ENCODE measurements around the gene NDE1. TPM values are rescaled to one million over a fixed set of nuclear protein-coding genes. Genes with fewer than 3 reads are reported as not detected.
A peak's percentile ranks its signal among the peaks of the same experiment; 100 is the strongest.
"Not testable (repeated sequence)": the region's sequence is repeated elsewhere in the genome, so short reads cannot be mapped to it uniquely, and the experiment has no call there.

NDE1 gene
- total RNA-seq, 4 donors from 2014 or later: 15.1 to 323 (median 36.1) TPM

- DNase-seq: peak in 1 of 3 donors; percentile 14
- Histone ChIP-seq H3K36me3 (peaks cover 0 to 5% (median 0%) of the 10 kb centered on the region in 3 donors), H3K27ac (no peak overlapping the region), H3K4me3 (no peak overlapping the region), H3K27me3 (no peaks in the 10 kb centered on the region), H3K4me1 (peaks cover 0 to 28% (median 4%) of the 10 kb centered on the region in 4 donors), H3K9me3 (no peaks in the 10 kb centered on the region)
- TF ChIP-seq CTCF (IDR thresholded peaks at IDR 0.05) (no peak), POLR2A (IDR thresholded peaks at IDR 0.05) (no peak)
Measured at GRCh38 chr16:15647294-15648014, 2.6 kb upstream of the NDE1 start.

GRCh38 chr16:15648135-15648730, 1.8 kb upstream of the NDE1 start:
- no peaks in the 10 kb centered on the region for H3K9me3 ChIP-seq
- no peak overlapping the region for H3K4me3 ChIP-seq
- peaks cover 0 to 28% (median 4%) of the 10 kb centered on the region in 4 donors for H3K4me1 ChIP-seq

GRCh38 chr16:15649311-15649710, 734 bp upstream of the NDE1 start:
- Histone ChIP-seq H3K27ac (peak overlapping the region; percentile 89 to 98 (median 94)), H3K4me3 (peak overlapping the region; percentile 90 to 99 (median 97)), H3K4me1 (peaks cover 0 to 28% (median 4%) of the 10 kb centered on the region in 4 donors)
- H3K27me3 ChIP-seq, H3K9me3 ChIP-seq, H3K36me3 ChIP-seq: not testable (repeated sequence)
- peak in 1 of 3 donors; percentile 41 for DNase-seq

More at GRCh38 chr16:15648135-15648730, 1.8 kb upstream of the NDE1 start:
- H3K36me3 ChIP-seq: peaks cover 0 to 5% (median 0%) of the 10 kb centered on the region in 3 donors
- TF ChIP-seq CTCF (IDR thresholded peaks at IDR 0.05) (no peak), POLR2A (IDR thresholded peaks at IDR 0.05) (no peak)
- H3K27me3 ChIP-seq: no peaks in the 10 kb centered on the region
- H3K27ac ChIP-seq: no peak overlapping the region
- DNase-seq: no peak

GRCh38 chr16:15649727-15650018, 372 bp upstream of the NDE1 start:
- peak overlapping the region; percentile 89 to 98 (median 94) for H3K27ac ChIP-seq
- TF ChIP-seq POLR2A (IDR thresholded peaks at IDR 0.05): no peak
- TF ChIP-seq CTCF (IDR thresholded peaks at IDR 0.05): no peak
- no peaks in the 10 kb centered on the region for H3K27me3 ChIP-seq
- DNase-seq: no peak
- peaks cover 0 to 28% (median 3%) of the 10 kb centered on the region in 4 donors for H3K4me1 ChIP-seq
- peak overlapping the region; percentile 90 to 99 (median 97) for H3K4me3 ChIP-seq
- H3K9me3 ChIP-seq: no peaks in the 10 kb centered on the region
- peaks cover 0 to 5% (median 0%) of the 10 kb centered on the region in 3 donors for H3K36me3 ChIP-seq

- Histone ChIP-seq H3K4me1 (peaks cover 0 to 28% (median 3%) of the 10 kb centered on the region in 4 donors), H3K4me3 (peak overlapping the region; percentile 90 to 99 (median 97)), H3K27ac (peak overlapping the region; percentile 89 to 98 (median 94)), H3K27me3 (no peaks in the 10 kb centered on the region), H3K9me3 (no peaks in the 10 kb centered on the region), H3K36me3 (peaks cover 0 to 5% (median 0%) of the 10 kb centered on the region in 3 donors)
- peak in 1 of 3 donors; percentile 57 for DNase-seq
- TF ChIP-seq POLR2A (IDR thresholded peaks at IDR 0.05) (no peak), CTCF (IDR thresholded peaks at IDR 0.05) (no peak)
Measured at GRCh38 chr16:15650698-15651171, 690 bp downstream of the NDE1 start.
